ENCODE data around the gene GRM6.

DNA sequence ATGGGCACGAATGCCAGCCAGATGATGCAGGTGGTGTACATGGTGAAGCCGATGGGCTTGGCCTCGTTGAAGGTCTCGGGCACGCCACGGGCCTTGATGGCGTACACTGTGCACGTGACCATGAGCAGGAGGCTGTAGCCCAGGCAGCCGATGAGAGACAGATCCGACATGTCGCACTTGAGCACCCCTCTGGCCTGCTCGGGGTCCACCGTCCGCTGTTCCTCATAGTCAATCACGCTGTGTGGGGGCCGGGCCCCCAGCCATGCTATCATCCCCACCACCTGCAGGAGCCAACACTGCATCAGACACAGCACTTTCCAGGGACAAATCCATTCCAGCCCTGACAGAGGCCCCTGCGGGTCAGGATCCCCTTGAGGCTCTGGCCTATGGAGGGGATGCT is 12.2 kb downstream of the GRM6 start:
- TF ChIP-seq, protein P1, sequence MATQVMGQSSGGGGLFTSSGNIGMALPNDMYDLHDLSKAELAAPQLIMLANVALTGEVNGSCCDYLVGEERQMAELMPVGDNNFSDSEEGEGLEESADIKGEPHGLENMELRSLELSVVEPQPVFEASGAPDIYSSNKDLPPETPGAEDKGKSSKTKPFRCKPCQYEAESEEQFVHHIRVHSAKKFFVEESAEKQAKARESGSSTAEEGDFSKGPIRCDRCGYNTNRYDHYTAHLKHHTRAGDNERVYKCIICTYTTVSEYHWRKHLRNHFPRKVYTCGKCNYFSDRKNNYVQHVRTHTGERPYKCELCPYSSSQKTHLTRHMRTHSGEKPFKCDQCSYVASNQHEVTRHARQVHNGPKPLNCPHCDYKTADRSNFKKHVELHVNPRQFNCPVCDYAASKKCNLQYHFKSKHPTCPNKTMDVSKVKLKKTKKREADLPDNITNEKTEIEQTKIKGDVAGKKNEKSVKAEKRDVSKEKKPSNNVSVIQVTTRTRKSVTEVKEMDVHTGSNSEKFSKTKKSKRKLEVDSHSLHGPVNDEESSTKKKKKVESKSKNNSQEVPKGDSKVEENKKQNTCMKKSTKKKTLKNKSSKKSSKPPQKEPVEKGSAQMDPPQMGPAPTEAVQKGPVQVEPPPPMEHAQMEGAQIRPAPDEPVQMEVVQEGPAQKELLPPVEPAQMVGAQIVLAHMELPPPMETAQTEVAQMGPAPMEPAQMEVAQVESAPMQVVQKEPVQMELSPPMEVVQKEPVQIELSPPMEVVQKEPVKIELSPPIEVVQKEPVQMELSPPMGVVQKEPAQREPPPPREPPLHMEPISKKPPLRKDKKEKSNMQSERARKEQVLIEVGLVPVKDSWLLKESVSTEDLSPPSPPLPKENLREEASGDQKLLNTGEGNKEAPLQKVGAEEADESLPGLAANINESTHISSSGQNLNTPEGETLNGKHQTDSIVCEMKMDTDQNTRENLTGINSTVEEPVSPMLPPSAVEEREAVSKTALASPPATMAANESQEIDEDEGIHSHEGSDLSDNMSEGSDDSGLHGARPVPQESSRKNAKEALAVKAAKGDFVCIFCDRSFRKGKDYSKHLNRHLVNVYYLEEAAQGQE (IDR thresholded peaks at IDR 0.05; ENCODE audit: insufficient read depth in 1 of 2, low read depth in 2 of 2, low read length in 2 of 2) = no peak
- TF ChIP-seq TAF1 (IDR thresholded peaks at IDR 0.05; ENCODE audit: borderline replicate concordance, insufficient read depth, low read length) (no peak), POLR2AphosphoS5 (IDR thresholded peaks at IDR 0.05; ENCODE audit: low read depth, low read length) (no peak)
